GM21723 (cell line): ENCODE measurements around the gene STRA8.
"Not testable (repeated sequence)": the region's sequence is repeated elsewhere in the genome, so short reads cannot be mapped to it uniquely, and the experiment has no call there.

Experiments
- ATAC-seq: cut with Tn5 transposase; IDR thresholded peaks from one replicate; pipeline ENCODE4 v1.9.1; 2021; ENCODE audit warnings: mild to moderate bottlenecking, moderate library complexity; ENCODE audit not compliant: unreplicated experiment

The STRA8 gene

GRCh38 chr7:135204341-135204749, 29.3 kb upstream of the STRA8 start:
- no peak for ATAC-seq

GRCh38 chr7:135204876-135205275, 28.8 kb upstream of the STRA8 start:
- no peak for ATAC-seq

DNA sequence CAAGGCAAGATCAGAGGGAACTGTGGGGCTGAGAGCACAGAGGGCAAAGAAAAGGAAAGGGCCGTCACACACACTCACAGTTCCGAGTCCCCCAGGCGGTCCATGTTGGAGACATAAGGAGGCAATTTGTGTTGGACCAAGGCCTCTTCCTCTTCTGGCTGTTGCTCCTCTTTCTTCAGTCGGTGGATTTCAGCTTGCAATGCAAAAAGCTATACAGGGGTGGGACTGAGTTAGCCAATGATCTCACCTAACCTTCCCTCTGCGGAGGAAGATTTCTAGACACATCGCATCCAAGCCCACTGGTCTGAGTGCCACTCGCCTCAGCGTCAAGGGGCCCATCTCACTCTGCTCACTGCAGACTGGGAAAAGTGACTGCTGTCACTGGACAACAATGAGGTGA, 27.8 kb upstream of the STRA8 start:
- no peak for ATAC-seq

DNA sequence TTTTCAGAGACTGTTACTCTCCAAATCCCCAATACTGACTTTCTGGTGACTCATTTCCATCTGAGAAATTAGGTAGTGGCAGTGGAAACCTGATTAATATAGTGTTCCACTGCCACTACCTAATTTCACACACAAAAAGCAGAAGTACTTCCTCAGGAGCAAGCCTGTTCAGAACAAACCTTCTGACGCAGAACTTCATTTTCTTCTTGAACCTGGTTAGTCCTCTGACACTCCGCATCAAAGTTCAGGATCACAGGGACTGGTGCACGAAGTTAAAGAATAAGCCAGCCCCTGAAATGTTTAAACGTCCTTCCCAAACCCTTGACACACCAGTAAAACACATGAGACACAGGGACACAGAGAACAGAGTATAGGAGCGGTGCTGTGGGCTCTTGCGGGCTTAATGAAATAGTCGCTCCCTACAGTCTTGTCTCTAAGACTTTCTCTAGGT, 26.7 kb upstream of the STRA8 start:
- peak; percentile 34 for ATAC-seq

GRCh38 chr7:135207406-135208101, 26.1 kb upstream of the STRA8 start:
- ATAC-seq, result peak; percentile 17

GRCh38 chr7:135208102-135208793, 25.4 kb upstream of the STRA8 start:
- no peak for ATAC-seq

DNA sequence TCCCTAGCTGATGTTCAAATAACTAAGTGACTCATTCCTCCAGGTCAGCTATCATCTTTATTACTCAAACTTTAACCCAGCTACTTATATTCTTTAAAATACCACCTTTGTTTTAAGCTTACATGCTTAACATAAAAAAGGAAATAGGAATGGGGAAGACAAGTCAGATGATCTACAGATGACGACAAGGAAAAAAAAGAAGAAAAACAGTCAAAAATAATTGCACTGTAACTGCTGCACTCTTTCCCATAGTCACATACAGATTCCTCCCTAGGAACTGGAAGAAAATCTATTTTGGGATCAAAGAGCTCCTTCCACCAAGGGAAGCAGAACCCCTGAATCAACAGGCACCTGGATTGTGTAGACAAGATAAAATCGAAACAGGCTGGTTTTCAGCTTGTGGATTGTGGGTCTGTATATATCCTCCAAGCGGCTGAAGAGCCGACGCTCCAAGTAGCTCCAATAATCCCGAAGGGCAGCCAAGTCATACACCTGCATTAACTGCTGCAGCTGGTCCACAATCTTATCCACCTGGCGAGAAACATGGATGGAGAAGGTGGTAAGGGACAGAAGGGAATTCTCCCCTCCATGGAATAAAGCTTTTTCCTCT, 24.3 kb upstream of the STRA8 start:
- no peak for ATAC-seq

- peak; percentile 9 for ATAC-seq
Measured at GRCh38 chr7:135210888-135211178, 22.8 kb upstream of the STRA8 start.

DNA sequence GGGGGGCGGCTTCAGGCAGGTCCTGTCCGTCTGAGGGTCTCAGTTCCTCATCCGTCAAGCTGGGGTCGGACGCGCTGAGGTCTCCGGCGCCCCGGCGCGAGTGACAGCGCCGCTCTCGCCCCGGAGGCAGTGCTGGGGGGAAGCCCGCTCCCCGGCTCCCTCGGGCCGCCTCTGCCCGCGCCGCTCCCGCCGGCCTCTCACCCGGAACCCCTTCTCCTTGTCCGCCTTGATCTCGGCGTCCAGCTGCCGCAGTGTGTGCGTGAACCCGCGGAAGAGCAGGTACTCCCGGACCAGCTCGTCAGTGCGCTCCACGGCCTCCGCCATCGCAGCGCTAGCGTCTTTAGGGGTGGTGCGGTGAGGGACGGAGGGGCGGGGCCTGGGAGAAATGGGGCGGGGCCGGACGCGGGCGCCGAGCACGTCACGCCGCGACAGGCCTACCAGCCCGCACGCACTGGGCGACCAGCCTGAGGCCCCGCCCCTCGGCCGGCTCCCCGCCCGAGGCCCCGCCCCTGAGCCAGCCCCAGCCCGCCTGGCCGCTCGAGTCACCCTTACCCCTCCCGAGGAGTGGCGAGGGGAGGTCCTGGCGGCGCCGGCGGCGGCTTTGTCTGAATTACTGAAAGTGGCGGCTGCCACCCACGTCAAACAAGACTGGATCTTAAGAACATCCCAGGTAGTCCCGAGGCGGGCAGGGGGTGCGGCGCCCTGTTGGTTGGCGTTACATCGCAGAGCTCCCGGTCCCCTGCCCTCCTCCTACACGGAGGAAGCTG, 22.3 kb upstream of the STRA8 start, which contains the start of gene WDR91:
TSS of gene WDR91 (minus strand) at position 348 of the 767 bp plus-strand sequence. CDS start at position 324, 24 bp downstream.
- peak; percentile 82 for ATAC-seq

GRCh38 chr7:135211946-135212685, 21.5 kb upstream of the STRA8 start:
- ATAC-seq, result not testable (repeated sequence)

DNA sequence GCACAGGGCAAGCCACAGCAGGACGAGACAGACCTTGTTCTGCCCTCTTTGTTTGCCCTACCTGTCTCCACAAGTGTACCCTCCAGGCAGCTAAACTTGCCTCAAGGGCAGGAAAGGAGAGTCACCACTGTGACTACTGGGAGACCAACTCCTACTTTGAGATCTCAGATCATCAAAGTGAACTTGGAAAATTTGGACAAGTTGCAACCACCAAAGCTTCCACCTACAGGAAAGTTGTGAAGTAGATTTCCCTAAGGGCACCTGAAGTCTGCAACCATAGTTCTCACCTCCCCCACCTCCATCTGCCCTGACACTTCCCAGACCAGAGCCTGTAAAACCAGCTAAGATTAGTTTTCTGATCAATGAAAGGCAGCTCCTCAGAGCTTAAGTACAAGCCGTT, 19.8 kb upstream of the STRA8 start:
- ATAC-seq, result no peak

DNA sequence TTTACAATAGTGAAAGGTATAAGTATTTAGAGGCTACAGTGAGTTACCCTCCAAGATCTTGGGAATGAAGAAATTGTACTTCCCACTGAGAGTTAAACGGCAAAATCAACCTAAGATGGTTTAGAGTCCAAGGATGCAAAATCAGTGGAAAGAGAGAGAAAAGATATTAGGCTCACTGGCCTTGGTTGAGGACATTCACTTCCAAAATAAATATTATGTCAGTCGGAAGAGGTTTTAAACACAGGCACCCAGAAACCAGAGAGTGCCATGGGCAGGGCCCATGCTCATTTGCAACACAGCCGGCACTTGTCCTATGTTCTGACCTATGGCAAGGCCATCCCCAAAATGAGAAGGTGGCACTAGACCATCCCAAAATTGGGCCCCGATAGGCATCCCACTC, 18.5 kb upstream of the STRA8 start:
- no peak for ATAC-seq

DNA sequence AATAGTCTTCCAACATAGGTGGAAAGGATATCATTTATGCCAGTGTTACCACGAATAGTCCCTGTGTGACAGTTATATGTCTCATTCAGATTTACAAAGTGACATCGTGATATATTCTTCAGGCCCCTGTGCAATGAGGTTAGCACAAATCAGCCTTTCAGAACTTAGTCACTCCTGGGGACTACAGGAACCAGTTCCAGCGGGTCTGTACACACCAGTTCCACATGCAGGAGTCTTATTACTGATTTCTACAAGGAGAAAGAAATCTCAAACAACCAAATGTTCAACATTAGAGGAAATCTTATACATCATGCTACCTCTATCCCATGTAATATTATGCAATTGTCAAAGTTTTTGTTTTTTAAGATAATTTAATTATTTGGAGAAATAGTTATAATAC, 17.9 kb upstream of the STRA8 start:
- no peak for ATAC-seq

DNA sequence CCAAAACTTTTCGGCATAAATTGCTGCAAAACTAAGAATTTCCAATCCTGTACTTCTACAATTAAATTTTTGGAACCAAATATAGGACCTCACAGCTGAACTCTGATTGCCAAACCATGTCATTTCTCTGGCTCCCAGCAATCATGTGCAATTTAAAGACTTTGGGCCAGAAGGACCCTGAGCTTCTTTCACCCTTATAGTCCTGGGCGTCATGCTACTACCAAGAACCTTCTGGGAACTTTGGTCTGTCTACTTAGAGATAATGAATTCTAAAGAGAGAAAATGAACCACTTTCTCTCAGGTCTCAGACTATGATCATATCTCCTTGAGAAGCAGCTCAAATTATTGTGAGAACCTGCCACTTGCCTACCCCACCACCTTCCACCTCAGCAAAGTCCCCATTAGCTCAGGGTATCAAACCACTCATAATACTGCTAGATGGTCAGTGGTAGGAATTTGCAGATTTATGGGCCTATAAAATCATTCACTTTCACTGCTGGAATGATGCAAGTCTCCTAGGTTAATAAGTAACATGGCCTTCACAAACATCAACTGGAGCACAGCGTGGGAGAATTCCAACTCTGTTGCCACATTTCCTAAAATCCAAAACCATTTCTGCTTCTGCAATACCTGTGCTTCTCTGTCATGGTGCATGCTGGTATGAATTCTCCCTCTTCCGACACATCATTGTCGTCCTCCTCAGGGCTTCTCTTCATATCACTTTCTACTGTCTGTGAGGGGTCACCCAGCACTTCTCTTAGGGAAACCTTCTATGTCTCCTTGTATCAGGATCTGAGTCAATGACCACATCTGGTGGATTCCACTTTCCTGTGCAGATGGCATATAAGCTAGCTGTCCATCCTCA, 15.8 kb upstream of the STRA8 start:
- ATAC-seq, result no peak

DNA sequence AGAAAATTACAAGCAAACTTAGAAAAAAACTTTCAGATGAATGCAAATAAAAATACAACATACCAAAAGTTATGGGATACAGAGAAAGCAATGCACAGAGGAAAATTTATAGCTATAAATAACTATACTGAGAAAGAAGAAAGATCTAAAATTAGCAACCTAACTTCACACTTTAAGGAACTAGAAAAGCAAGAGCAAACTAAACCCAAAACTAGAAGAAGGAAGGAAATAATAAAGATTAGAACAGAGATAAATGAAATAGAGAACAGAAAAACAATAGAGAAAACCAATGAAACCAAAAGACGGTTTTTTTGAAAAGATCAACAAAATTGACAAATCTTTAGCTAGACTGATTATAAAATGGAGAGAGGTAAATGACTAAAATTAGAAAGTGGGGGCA, 9.6 kb upstream of the STRA8 start:
- peak; percentile 62 for ATAC-seq

- no peak for ATAC-seq
Measured at GRCh38 chr7:135231686-135232085, 2.0 kb upstream of the STRA8 start.

- ATAC-seq, result no peak
Measured at GRCh38 chr7:135232087-135232486, 1.6 kb upstream of the STRA8 start.

GRCh38 chr7:135232720-135233119, 918 bp upstream of the STRA8 start:
- ATAC-seq, result no peak

DNA sequence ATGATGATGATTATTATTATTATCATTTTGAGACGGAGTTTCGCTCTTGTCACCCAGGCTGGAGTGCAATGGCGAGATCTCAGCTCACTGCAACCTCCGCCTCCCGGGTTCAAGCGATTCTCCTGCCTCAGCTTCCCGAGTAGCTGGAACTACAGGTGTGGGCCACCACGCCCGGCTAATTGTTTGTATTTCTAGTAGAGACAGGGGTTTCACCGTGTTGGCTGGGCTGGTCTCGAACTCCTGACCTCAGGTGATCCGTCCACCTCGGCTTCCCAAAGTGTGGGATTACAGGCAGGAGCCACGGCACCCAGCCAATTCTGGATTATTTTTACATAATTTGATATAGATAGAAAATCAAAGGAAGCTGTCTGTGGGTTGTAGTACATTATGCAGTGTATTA, 457 bp downstream of the STRA8 start:
- not testable (repeated sequence) for ATAC-seq

DNA sequence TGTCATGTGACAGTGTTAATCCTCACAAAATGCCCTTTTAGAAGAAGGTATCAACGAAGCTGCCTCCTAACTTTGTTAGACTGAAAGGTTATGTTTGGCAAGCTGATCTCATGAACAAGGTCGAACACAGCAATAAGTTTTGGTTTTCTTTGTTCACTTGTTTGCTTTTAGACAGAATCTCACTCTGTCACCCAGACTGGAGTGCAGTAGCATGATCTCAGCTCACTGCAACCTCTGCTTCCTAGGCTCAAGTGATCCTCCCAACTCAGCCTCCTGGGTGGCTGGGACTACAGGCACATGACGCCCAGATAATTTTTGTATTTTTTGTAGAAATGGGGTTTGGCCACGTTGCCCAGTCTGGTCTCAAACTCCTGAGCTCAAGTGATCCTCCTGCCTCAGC, 1.1 kb downstream of the STRA8 start:
- ATAC-seq, result no peak
